GM04504 (cell line): ENCODE data around the gene SCNN1B.
"Not testable (repeated sequence)": the region's sequence is repeated elsewhere in the genome, so short reads cannot be mapped to it uniquely, and the experiment has no call there.

Source experiments
- DNase-seq: peaks from one replicate; pipeline ENCODE4 v3.0.0-alpha.2; 2012; ENCODE audit warnings: low read depth

Gene SCNN1B

GRCh38 chr16:23355106-23355670 lies 53.1 kb downstream of the SCNN1B start:
- DNase-seq: no peak

- DNase-seq: no peak
These were observed 54.8 kb downstream of the SCNN1B start for GRCh38 chr16:23356941-23357340.

- DNase-seq: no peak
These were observed 55.7 kb downstream of the SCNN1B start for GRCh38 chr16:23357761-23358290.

GRCh38 chr16:23359092-23359760 lies 57.1 kb downstream of the SCNN1B start:
- no peak for DNase-seq

GRCh38 chr16:23362460-23363317 lies 60.6 kb downstream of the SCNN1B start:
- no peak for DNase-seq

- no peak for DNase-seq
These were observed 63.6 kb downstream of the SCNN1B start for GRCh38 chr16:23365602-23366240.

- DNase-seq: not testable (repeated sequence)
These were observed 64.2 kb downstream of the SCNN1B start for GRCh38 chr16:23366341-23366740.

GRCh38 chr16:23367564-23367963 lies 65.5 kb downstream of the SCNN1B start:
- DNase-seq: no peak

- no peak for DNase-seq
These were observed 65.9 kb downstream of the SCNN1B start for GRCh38 chr16:23367988-23368387.

- no peak for DNase-seq
These were observed 66.4 kb downstream of the SCNN1B start for GRCh38 chr16:23368469-23368868.

- DNase-seq: no peak
These were observed 67.3 kb downstream of the SCNN1B start for GRCh38 chr16:23369416-23369815.

GRCh38 chr16:23371368-23371767 lies 69.3 kb downstream of the SCNN1B start:
- no peak for DNase-seq

- DNase-seq: no peak
These were observed 71.5 kb downstream of the SCNN1B start for GRCh38 chr16:23373436-23374219.

GRCh38 chr16:23374721-23375510 lies 72.8 kb downstream of the SCNN1B start:
- no peak for DNase-seq

GRCh38 chr16:23375643-23376042 lies 73.5 kb downstream of the SCNN1B start:
- no peak for DNase-seq

- no peak for DNase-seq
These were observed 75.2 kb downstream of the SCNN1B start for GRCh38 chr16:23377071-23377931.

- no peak for DNase-seq
These were observed 76.2 kb downstream of the SCNN1B start for GRCh38 chr16:23378256-23378655.

GRCh38 chr16:23378921-23379320 lies 76.8 kb downstream of the SCNN1B start:
- no peak for DNase-seq

GRCh38 chr16:23379707-23380106 lies 77.6 kb downstream of the SCNN1B start:
- DNase-seq: no peak

GRCh38 chr16:23380501-23380951 lies 78.4 kb downstream of the SCNN1B start:
- no peak for DNase-seq
